ENCODE results near the gene PRPF39. TPM values are rescaled to one million over a fixed set of nuclear protein-coding genes. Genes with fewer than 3 reads are reported as not detected.

Gene PRPF39
- total RNA-seq, 2 donors from 2014 or later = 32.3 to 62.4 TPM

DNA sequence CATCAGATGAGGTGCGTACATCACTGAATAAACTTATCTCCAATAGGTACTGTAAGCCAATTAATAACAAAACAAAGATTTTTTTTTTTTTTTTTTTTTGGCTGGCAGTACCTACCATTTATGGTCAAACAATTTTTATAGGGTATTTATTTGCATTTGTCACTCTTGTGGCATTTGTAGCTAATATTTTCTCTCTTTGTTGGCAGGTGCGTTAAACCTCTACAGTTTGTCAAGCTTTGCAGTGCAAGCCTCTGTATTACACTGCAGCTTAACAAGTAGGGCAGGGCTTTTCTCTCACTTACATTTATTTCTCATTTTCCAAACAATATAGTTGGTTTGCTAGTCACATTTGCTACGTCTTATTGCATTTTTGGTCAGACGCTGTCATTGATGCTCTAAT lies 12.3 kb downstream of the PRPF39 start:
- ATAC-seq = no peak
- peaks cover 35% of the 10 kb centered on the region for H3K36me3 Mint-ChIP-seq

DNA sequence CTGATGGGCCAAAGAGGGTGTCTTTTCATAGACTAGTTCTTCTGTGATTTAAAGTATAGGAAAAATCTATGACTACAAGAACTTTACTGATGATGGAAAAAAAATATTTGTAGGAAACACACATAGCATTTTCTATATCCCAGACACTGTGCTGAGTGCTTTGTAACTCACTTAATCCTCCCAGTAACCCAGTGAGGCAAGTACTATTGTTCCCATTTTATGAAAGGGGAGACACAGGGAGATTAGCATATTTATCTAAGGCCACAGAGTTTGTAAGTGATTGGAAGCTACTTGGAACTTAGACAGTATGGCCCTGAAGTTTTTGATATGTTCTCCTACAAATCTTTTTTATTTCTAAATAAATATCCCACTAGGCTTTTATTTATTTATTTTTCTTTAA lies 19.9 kb downstream of the PRPF39 start:
- no peaks in the 10 kb centered on the region for H3K27me3 Mint-ChIP-seq
- no peak overlapping the region for H3K27ac Mint-ChIP-seq
- no peak for ATAC-seq
- H3K4me1 Mint-ChIP-seq (ENCODE audit: low read depth in 2 of 2) = no peaks in the 10 kb centered on the region
- no peaks in the 10 kb centered on the region for H3K9me3 Mint-ChIP-seq
- DNase-seq (ENCODE audit: low spot score) = no peak
- H3K4me3 Mint-ChIP-seq = no peak overlapping the region
- peaks cover 17% of the 10 kb centered on the region for H3K36me3 Mint-ChIP-seq

More for the DNA sequence above, 12.3 kb downstream of the PRPF39 start:
- no peak for DNase-seq (ENCODE audit: low spot score)
- Mint-ChIP-seq H3K4me1 (ENCODE audit: low read depth in 2 of 2) (peaks cover 6 to 10% of the 10 kb centered on the region in 2 donors), H3K9me3 (no peaks in the 10 kb centered on the region), H3K4me3 (no peak overlapping the region), H3K27ac (no peak overlapping the region), H3K27me3 (no peaks in the 10 kb centered on the region)

DNA sequence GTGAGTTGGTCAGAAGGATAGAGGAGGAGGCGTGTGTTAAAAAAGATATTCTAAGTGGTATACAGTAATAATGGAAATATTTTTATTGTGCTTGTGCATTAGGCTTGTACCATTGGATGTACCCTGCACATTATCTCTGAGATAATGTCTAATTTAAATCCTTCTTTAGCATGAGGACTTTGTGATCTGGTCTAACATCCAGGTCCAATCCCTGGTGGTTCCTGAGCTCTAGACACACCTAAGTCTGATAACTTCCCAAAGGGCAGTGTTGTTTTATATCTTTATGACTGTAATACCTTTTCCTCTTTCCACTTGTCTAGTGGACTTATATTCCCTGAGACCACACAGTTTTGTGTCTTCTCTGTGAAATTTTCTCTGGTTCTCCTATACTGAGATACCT lies 20.6 kb downstream of the PRPF39 start:
- Mint-ChIP-seq H3K36me3 (peaks cover 21% of the 10 kb centered on the region), H3K4me1 (ENCODE audit: low read depth in 2 of 2) (no peaks in the 10 kb centered on the region), H3K4me3 (no peak overlapping the region), H3K27ac (no peak overlapping the region), H3K27me3 (no peaks in the 10 kb centered on the region), H3K9me3 (no peaks in the 10 kb centered on the region)
- no peak for DNase-seq (ENCODE audit: low spot score)
- no peak for ATAC-seq

DNA sequence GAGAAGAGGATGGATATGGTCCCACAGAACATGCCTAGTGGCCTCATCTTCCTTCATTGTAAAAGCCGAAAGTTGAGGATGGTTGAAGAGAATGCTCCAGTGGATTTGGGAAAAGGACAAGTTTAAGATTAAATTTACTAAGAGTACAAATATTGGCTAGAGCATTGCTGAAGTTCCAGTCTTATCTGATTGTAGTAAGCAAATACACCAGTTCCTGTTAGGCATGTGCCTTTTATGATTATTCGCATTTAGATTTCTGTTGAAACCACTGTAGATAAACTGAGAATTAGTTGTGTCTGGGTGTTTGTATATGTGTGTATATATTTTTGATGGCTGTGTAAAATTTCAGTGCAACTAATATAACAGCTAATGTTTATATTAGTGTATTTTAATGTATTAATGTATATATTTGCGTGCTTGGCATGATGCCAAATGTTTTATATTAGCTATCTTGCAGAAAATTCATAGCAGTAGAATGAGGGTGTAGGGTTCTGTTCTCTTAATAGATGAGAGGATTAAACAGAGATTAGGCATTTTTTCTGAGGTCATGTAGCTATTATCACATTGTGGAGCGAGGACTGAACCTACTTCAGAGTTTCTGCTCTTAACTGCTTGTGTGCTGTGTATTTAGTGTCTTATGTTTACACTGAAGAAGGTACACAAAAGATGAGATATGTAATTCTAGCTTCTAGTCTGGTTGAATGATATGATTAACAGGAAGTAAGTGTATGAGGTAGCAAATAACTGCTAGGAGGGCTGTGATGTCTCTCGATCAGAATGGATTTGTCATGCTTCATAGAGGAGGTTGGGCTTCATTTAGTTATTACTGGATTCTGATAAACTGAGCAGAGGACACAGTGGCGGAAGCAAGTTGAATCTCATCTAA lies 29.2 kb downstream of the PRPF39 start:
- Mint-ChIP-seq H3K4me3 (no peak overlapping the region), H3K9me3 (no peaks in the 10 kb centered on the region), H3K4me1 (ENCODE audit: low read depth in 2 of 2) (peaks cover 6 to 7% of the 10 kb centered on the region in 2 donors), H3K27me3 (no peaks in the 10 kb centered on the region), H3K27ac (peak overlapping the region; percentile 9 to 41), H3K36me3 (peaks cover 30% of the 10 kb centered on the region)
- DNase-seq (ENCODE audit: low spot score) (no peak), ATAC-seq (no peak)

DNA sequence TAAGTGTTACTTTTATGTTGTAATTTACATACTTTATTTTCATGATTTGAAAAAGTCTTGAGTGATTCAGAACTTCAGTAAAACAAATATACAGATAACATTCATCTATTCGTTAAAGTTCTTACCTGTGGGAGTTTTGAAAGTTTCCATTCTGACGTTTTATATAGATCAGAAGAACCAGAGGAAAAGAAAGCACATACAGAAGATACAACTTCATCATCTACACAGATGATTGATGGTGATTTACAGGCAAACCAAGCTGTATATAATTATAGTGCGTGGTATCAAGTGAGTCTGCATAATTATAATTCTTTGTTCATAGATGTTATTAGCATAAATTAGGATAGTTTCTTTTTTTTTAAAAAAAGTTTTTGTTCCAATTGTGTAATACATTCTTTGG lies 30.4 kb downstream of the PRPF39 start:
- Mint-ChIP-seq H3K9me3 (no peaks in the 10 kb centered on the region), H3K4me1 (ENCODE audit: low read depth in 2 of 2) (peaks cover 6 to 7% of the 10 kb centered on the region in 2 donors), H3K4me3 (no peak overlapping the region), H3K27ac (no peak overlapping the region), H3K36me3 (peaks cover 24% of the 10 kb centered on the region), H3K27me3 (no peaks in the 10 kb centered on the region)
- ATAC-seq (no peak), DNase-seq (ENCODE audit: low spot score) (no peak)

DNA sequence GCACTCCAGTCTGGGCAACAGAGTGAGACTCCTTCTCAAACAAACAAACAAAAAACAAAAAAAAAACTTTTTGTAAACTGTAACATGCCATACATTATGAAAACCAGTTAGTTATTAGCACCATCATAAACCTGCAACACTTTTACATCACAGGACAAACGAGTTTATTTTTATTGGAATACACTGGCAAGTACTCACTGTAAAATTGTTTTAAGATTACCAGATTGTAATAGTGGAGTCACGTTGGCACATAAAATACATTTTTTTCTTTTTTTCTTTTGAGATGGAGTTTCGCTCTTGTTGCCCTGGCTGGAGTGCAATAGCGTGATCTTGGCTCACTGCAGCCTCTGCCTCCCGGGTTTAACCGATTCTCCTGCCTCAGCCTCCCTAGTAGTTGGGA lies 34.7 kb downstream of the PRPF39 start:
- no peak overlapping the region for H3K4me3 Mint-ChIP-seq
- no peak for ATAC-seq
- no peak for DNase-seq (ENCODE audit: low spot score)
- H3K9me3 Mint-ChIP-seq = no peaks in the 10 kb centered on the region
- no peaks in the 10 kb centered on the region for H3K27me3 Mint-ChIP-seq
- peaks cover 2% of the 10 kb centered on the region in 2 donors for H3K4me1 Mint-ChIP-seq (ENCODE audit: low read depth in 2 of 2)
- H3K27ac Mint-ChIP-seq = no peak overlapping the region
- H3K36me3 Mint-ChIP-seq = peaks cover 15% of the 10 kb centered on the region

DNA sequence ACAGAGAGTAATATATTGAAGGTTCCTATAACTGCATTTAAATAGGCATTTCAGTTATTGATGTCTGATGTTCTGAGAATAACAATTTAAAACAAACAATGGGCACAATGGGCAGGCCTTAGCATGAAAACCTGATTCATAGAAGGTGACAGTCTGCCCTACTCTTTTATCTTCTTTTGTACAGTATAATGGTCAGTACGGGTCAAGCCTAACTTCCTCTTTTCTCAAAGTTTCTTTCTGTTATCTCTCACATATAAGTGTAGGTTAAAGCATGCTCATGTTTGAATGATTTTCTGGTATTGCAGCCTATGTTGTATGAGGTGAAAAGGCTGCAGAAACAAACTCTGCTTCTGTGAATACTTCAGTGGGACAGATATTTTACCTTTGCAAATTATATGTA lies 36.2 kb downstream of the PRPF39 start:
- no peaks in the 10 kb centered on the region for H3K9me3 Mint-ChIP-seq
- no peak overlapping the region for H3K4me3 Mint-ChIP-seq
- peaks cover 13% of the 10 kb centered on the region for H3K36me3 Mint-ChIP-seq
- no peaks in the 10 kb centered on the region for H3K4me1 Mint-ChIP-seq (ENCODE audit: low read depth in 2 of 2)
- no peaks in the 10 kb centered on the region for H3K27me3 Mint-ChIP-seq
- ATAC-seq = no peak
- no peak for DNase-seq (ENCODE audit: low spot score)
- H3K27ac Mint-ChIP-seq = no peak overlapping the region

DNA sequence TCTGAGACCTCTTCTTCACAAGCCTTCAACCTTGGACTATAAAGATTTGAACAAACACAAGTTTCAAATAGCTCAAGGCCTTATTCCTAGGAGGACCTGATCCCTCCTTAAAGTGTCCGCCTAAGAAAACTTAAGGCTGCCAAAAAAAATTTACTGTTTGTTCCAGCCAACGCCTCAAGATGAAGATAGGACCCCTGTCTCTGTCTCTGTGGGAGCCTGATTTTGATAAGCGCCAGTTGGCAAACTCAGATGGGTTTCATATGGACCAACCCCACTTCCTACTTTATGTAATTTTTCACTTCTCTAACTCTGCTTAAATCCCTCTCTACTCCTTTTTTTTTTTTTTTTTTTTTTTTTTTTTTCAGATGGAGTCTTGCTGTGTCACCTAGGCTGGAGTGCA lies 39.4 kb downstream of the PRPF39 start:
- H3K27me3 Mint-ChIP-seq = no peaks in the 10 kb centered on the region
- no peak overlapping the region for H3K4me3 Mint-ChIP-seq
- DNase-seq (ENCODE audit: low spot score) (no peak), ATAC-seq (no peak)
- H3K9me3 Mint-ChIP-seq = no peaks in the 10 kb centered on the region
- no peak overlapping the region for H3K27ac Mint-ChIP-seq
- peaks cover 0 to 3% of the 10 kb centered on the region in 2 donors for H3K4me1 Mint-ChIP-seq (ENCODE audit: low read depth in 2 of 2)
- H3K36me3 Mint-ChIP-seq = peaks cover 18% of the 10 kb centered on the region

DNA sequence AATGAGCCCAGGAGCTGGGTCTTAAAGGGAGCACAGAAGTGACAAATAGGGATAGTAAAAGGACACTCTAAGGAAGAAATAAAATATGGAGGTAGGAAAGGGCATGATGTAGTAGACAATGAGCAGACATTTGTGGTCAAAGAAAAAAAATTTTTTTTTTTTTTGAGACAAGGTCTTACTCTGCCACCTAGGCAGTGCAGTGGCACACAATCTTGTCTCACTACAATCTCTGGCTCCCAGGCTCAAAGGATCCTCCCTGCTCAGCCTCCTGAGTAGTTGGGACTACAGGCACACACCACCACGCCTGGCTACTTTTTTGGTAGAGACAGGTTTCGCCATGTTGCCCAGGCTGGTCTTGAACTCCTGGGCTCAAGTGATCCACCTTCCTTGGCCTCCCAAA lies 41.8 kb downstream of the PRPF39 start:
- Mint-ChIP-seq H3K4me1 (ENCODE audit: low read depth in 2 of 2) (peaks cover 0 to 4% of the 10 kb centered on the region in 2 donors), H3K36me3 (peaks cover 12% of the 10 kb centered on the region), H3K27me3 (no peaks in the 10 kb centered on the region), H3K4me3 (no peak overlapping the region), H3K9me3 (no peaks in the 10 kb centered on the region), H3K27ac (no peak overlapping the region)
- no peak for ATAC-seq
- DNase-seq (ENCODE audit: low spot score) = no peak

DNA sequence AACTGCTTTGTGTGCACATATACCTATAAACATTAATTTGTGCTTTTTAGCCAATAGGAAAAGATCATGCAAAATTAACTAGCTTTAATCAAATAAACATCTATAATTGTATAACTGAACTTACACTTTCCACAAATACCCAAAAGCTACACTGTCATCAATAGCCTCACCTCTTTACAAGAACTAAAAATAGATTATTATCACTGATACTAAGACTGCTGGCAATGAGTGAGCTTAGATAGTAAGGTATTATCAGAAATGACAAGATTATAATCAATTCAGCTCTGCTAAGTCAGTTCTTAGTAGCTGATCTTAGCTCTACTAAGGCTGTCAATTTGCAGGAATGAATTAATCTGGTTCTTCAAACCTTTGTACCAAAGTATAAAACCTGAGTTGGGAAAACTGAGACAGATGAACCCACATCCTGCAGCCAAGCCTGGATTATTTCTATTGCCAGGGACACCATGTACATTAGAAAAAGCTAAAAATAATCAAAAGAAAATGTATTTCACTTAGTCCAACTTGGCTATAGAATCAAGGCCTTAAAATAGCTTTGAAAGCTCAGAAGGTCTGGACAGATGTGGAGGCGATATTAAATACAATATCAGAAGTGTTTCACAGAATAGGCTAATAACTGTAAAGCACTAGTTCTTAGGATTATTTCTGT lies 45.2 kb downstream of the PRPF39 start:
- H3K4me1 Mint-ChIP-seq (ENCODE audit: low read depth in 2 of 2) = peaks cover 9 to 10% of the 10 kb centered on the region in 2 donors
- ATAC-seq (no peak), DNase-seq (ENCODE audit: low spot score) (no peak)
- no peaks in the 10 kb centered on the region for H3K27me3 Mint-ChIP-seq
- no peak overlapping the region for H3K4me3 Mint-ChIP-seq
- H3K36me3 Mint-ChIP-seq = peaks cover 12% of the 10 kb centered on the region
- no peaks in the 10 kb centered on the region for H3K9me3 Mint-ChIP-seq
- H3K27ac Mint-ChIP-seq = no peak overlapping the region

DNA sequence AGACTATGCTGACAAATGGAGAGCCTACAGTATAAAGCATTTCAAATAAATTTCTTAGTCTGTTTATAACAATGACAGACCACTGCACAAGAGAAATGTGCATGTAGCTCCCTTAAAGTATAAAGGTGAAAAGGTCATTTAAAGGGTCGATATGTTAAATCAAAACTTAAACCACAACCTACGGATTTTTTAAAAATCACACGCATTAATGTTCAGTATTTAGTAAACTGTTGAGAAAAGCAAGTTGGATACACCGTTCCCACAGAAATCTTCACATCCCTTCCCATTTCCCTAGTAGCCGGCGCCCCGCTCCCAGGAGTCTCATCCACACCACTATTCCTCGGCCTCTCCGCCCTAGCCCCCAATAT lies 49.8 kb downstream of the PRPF39 start:
- DNase-seq (ENCODE audit: low spot score) = no peak
- H3K27ac Mint-ChIP-seq = peak overlapping the region; percentile 91 to 99
- no peaks in the 10 kb centered on the region for H3K36me3 Mint-ChIP-seq
- no peaks in the 10 kb centered on the region for H3K9me3 Mint-ChIP-seq
- peak overlapping the region; percentile 100 for H3K4me3 Mint-ChIP-seq
- no peak for ATAC-seq
- no peaks in the 10 kb centered on the region for H3K27me3 Mint-ChIP-seq
- peaks cover 27 to 31% of the 10 kb centered on the region in 2 donors for H3K4me1 Mint-ChIP-seq (ENCODE audit: low read depth in 2 of 2)

DNA sequence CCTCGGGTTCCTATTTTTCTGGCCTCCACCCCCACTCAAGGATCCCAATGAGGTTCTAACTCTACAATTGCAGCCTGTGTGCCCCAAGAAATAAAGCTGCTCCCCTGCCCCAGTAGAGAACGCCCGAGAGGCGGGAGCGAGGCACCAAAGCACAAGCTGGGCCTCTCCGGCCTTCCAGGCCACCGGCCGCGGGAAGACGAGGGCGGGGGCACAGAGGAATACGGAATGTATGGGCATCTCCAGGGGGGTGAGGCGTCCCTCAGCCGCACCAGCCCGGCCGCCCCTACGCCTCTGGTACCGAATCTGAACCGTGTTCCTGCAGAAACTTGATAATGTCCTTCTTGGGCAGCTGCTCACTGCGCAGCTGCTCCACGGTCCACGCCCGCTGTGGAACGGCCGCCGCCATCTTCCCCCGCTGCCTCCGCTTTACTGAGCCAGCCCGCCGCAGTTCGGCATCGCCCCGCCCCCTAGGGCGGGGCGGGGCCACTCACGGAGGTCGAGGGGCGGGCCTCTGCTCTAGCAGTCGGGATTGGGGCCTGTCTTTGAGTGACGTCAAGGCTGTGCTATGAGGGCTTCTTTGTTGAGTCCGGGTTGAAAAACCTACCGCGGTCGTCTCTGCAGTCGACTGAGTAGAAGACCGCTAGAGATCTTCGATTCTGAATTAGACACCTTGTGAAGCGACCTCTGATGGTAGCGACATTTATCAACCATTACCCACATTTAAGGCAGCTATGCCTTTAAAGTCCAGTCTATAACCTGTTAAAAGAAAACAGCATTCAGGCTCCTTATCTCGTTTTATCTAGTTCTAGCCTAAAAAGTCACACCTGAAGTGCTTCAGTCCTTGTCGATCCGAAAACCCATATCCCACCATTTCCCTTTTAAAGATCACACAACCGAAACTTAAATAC lies 50.4 kb downstream of the PRPF39 start, which contains the start of gene FKBP3:
TSS of gene FKBP3 (minus strand) at position 431 of the 908 bp plus-strand sequence. CDS start at position 406, 25 bp downstream.
- Mint-ChIP-seq H3K27me3 (no peaks in the 10 kb centered on the region), H3K27ac (peak within 1 kb of the TSS; percentile 91 to 99), H3K4me1 (ENCODE audit: low read depth in 2 of 2) (peaks cover 27 to 31% of the 10 kb centered on the region in 2 donors), H3K36me3 (no peaks in the 10 kb centered on the region), H3K4me3 (peak within 1 kb of the TSS; percentile 100), H3K9me3 (no peaks in the 10 kb centered on the region)
- DNase-seq (ENCODE audit: low spot score) (peak; percentile 96), ATAC-seq (peak; percentile 98 to 99)

DNA sequence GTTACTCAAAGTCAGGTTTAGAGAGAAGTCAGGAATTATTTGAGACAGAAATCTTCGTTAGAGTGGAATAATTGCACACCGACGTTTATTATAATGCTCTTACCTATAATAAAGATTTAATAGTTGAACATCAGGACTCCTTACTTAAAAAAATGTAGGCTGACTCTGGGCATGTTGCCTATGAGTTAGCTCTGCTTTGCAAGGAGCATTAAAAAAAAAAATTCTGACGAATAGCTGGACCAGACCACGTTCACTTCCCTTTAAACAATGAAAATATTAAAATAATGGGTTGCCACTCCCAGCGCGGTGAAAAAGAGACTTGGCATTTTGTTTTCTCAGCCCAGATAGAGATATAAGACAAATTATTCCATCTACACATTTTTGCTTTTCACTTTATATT lies 51.2 kb downstream of the PRPF39 start:
- peak overlapping the region; percentile 91 to 99 for H3K27ac Mint-ChIP-seq
- no peak for ATAC-seq
- H3K36me3 Mint-ChIP-seq = no peaks in the 10 kb centered on the region
- H3K4me1 Mint-ChIP-seq (ENCODE audit: low read depth in 2 of 2) = peaks cover 27 to 31% of the 10 kb centered on the region in 2 donors
- no peaks in the 10 kb centered on the region for H3K9me3 Mint-ChIP-seq
- H3K4me3 Mint-ChIP-seq = peak overlapping the region; percentile 100
- H3K27me3 Mint-ChIP-seq = no peaks in the 10 kb centered on the region
- DNase-seq (ENCODE audit: low spot score) = no peak

Measured in natural killer cell treated with Interleukin-12 subunit alpha and Interleukin-12 subunit beta and Interleukin-15 and Interleukin-18, amount 100 ng/mL, for 72 hours (primary cell).